ENCODE results near the gene FGF12.

Gene FGF12

GRCh38 chr3:192273001-192273696, 454.2 kb downstream of the FGF12 start:
- Histone ChIP-seq H2AFZ (no peak overlapping the region), H3K27ac (no peak overlapping the region), H3K36me3 (ENCODE audit: control insufficient read depth, insufficient read depth, low read length) (no peaks in the 10 kb centered on the region), H3K79me2 (no peaks in the 10 kb centered on the region), H3K4me2 (ENCODE audit: low read length) (peak overlapping the region; percentile 41), H3K4me1 (no peaks in the 10 kb centered on the region), H3K4me3 (ENCODE audit: low read depth, low read length) (no peak overlapping the region), H3K27me3 (ENCODE audit: control insufficient read depth, insufficient read depth, low read length) (no peaks in the 10 kb centered on the region), H3K9ac (no peak overlapping the region), H3K9me3 (ENCODE audit: control insufficient read depth, low read length) (no peaks in the 10 kb centered on the region)
- no peak for TF ChIP-seq CTCF (IDR thresholded peaks at IDR 0.05)

GRCh38 chr3:192262001-192262400, 465.3 kb downstream of the FGF12 start:
- no peak for TF ChIP-seq CTCF (IDR thresholded peaks at IDR 0.05)
- Histone ChIP-seq H3K9me3 (ENCODE audit: control insufficient read depth, low read length) (no peaks in the 10 kb centered on the region), H3K4me3 (ENCODE audit: low read depth, low read length) (no peak overlapping the region), H3K4me2 (ENCODE audit: low read length) (no peak overlapping the region), H3K27me3 (ENCODE audit: control insufficient read depth, insufficient read depth, low read length) (no peaks in the 10 kb centered on the region), H3K9ac (no peak overlapping the region), H3K4me1 (no peaks in the 10 kb centered on the region), H3K79me2 (no peaks in the 10 kb centered on the region), H3K27ac (no peak overlapping the region), H3K36me3 (ENCODE audit: control insufficient read depth, insufficient read depth, low read length) (no peaks in the 10 kb centered on the region), H2AFZ (no peak overlapping the region)

GRCh38 chr3:192261135-192261534, 466.2 kb downstream of the FGF12 start:
- no peak for TF ChIP-seq CTCF (IDR thresholded peaks at IDR 0.05)
- H3K4me2 ChIP-seq (ENCODE audit: low read length), result no peak overlapping the region
- H3K4me3 ChIP-seq (ENCODE audit: low read depth, low read length), result no peak overlapping the region
- no peak overlapping the region for H3K9ac ChIP-seq
- no peaks in the 10 kb centered on the region for H3K27me3 ChIP-seq (ENCODE audit: control insufficient read depth, insufficient read depth, low read length)
- H3K36me3 ChIP-seq (ENCODE audit: control insufficient read depth, insufficient read depth, low read length), result no peaks in the 10 kb centered on the region
- no peaks in the 10 kb centered on the region for H3K4me1 ChIP-seq
- no peak overlapping the region for H3K27ac ChIP-seq
- H2AFZ ChIP-seq, result no peak overlapping the region
- no peaks in the 10 kb centered on the region for H3K79me2 ChIP-seq
- no peaks in the 10 kb centered on the region for H3K9me3 ChIP-seq (ENCODE audit: control insufficient read depth, low read length)

GRCh38 chr3:192260116-192261010, 467.0 kb downstream of the FGF12 start:
- no peaks in the 10 kb centered on the region for H3K9me3 ChIP-seq (ENCODE audit: control insufficient read depth, low read length)
- no peaks in the 10 kb centered on the region for H3K4me1 ChIP-seq
- TF ChIP-seq CTCF (IDR thresholded peaks at IDR 0.05), result no peak
- no peaks in the 10 kb centered on the region for H3K36me3 ChIP-seq (ENCODE audit: control insufficient read depth, insufficient read depth, low read length)
- H3K4me3 ChIP-seq (ENCODE audit: low read depth, low read length), result no peak overlapping the region
- no peak overlapping the region for H2AFZ ChIP-seq
- H3K27ac ChIP-seq, result no peak overlapping the region
- H3K79me2 ChIP-seq, result no peaks in the 10 kb centered on the region
- H3K4me2 ChIP-seq (ENCODE audit: low read length), result no peak overlapping the region
- H3K27me3 ChIP-seq (ENCODE audit: control insufficient read depth, insufficient read depth, low read length), result no peaks in the 10 kb centered on the region
- no peak overlapping the region for H3K9ac ChIP-seq

Data from parathyroid adenoma (tissue), 2 donors.